ENCODE measurements around the gene LRRK1. TPM values are rescaled to one million over a fixed set of nuclear protein-coding genes. Genes with fewer than 3 reads are reported as not detected.

Gene LRRK1
- total and polyA plus RNA-seq, 11 donors, result 1.3 to 12.7 (median 2.1) TPM

DNA sequence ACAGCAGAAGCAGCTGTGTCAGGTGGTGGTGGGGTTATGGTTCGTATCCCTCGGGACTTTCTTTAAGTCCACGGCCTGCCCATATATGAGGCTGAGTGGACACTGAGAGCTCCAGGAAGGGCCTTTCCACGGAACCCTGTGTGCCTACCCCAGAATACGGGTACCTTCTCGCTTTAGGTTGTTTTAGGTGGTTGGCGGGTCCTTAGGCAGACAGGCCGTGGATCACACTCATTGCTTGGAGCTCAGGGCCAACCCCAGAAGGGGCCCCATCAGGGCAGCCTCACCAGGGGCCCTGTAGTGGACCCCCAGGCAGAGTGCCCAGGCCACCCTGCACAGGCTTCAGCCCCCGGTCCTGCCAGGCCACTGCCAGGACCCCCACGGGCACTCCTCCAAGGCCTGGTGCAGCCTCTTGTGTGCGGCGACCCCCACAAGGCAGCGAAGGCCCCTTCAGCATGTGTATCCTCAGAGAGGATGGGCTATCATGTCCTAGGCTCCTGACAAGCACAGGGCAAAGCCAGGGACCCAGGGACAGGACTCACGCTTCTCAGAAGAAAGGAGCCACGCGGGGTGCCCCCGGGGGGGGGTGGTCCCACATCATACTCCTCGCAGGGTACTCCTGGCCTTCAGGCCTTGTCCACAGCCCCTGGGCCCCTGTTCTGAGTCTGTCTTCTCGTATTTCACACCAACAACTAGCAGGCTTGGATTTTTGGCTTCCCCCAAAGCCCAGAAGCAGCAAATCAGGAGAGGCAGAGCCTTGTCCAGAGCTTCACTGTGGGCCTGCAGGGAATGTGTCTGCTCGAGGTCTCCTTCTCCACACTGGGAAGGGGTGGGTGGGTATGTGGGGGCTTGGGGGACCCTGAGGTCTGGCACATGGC, 93.4 kb downstream of the LRRK1 start:
- DNase-seq, result no peak
- Histone ChIP-seq H3K27ac (no peak overlapping the region), H3K9me3 (no peaks in the 10 kb centered on the region), H3K4me1 (peaks cover 0 to 17% (median 5%) of the 10 kb centered on the region in 12 donors), H3K4me3 (no peak overlapping the region), H3K36me3 (peaks cover 0 to 55% (median 0%) of the 10 kb centered on the region in 9 donors), H3K27me3 (no peaks in the 10 kb centered on the region)
- ATAC-seq, result no peak
- WGBS, 4 donors, result 92 to 95% (median 93%) methylated on average over 12 to 20 of the region's 20 CpGs
- intact Hi-C loops (cut with DNase I), result loop anchor here in 2 of 10 donors (10.0 kb wide), 2 partner anchors 72 to 182 kb away; no protein-coding TSS in a partner anchor
- TF ChIP-seq, protein P1, sequence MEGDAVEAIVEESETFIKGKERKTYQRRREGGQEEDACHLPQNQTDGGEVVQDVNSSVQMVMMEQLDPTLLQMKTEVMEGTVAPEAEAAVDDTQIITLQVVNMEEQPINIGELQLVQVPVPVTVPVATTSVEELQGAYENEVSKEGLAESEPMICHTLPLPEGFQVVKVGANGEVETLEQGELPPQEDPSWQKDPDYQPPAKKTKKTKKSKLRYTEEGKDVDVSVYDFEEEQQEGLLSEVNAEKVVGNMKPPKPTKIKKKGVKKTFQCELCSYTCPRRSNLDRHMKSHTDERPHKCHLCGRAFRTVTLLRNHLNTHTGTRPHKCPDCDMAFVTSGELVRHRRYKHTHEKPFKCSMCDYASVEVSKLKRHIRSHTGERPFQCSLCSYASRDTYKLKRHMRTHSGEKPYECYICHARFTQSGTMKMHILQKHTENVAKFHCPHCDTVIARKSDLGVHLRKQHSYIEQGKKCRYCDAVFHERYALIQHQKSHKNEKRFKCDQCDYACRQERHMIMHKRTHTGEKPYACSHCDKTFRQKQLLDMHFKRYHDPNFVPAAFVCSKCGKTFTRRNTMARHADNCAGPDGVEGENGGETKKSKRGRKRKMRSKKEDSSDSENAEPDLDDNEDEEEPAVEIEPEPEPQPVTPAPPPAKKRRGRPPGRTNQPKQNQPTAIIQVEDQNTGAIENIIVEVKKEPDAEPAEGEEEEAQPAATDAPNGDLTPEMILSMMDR (IDR thresholded peaks at IDR 0.05), result no peak
- TF ChIP-seq POLR2A (IDR thresholded peaks at IDR 0.05), result no peak

DNA sequence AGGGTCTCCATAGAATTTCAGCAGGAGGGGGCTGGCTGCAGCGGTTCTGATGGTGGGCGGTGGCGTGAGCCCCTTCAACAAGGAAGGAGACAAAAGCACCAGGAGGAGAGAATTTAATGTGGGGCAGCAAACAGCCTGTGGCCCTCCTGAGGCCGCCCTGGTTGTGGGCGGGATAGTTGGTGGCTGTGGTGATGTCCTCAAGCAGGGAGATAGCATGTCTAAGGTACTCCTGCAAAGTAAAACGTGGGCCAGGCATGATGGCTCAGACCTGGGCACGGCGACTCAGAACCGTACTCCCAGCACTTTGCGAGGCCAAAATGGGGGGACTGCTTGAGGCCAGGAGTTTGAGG, 94.0 kb downstream of the LRRK1 start:
- DNase-seq, result no peak

DNA sequence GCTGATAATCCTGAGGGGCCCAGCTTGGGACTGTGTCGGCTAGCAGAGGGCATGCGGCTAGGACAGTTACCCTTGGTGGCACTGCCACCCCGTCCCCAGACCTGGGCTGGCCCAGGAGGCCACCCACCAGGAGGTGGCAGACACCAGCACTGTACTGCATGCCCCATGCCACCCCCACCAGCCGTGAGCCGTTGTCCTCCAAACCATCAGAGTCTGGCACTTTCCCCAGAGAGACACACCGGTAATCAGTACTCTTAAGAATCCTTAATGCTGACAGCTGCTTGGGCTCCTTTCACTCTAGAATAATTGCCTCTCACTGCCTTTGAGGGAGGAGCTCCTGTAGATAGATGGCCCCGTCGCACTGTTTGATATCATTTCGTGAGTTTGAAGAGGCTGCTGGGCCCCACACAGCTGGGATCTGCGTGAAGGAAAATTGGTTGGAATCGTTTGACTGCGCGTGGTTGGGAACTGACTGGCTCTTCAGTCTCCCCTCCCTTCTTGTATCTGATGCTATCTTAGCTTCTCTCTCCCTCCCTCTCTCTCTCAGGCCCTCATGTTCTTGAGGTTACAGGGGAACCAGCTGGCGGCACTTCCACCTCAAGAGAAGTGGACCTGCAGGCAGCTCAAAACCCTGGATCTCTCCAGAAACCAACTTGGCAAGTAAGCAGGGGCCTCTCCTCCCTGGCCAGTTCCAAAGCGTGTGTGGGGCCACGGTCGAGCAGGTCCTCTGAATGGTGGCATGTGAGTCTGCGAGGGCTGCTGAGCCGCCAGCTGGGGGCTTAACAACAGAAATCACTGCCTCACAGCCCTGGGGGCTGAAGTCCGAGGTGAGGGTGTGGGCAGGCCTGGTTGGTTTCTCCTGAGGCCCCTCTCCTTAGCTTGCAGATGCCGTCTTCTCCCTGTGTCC, 94.9 kb downstream of the LRRK1 start:
- WGBS, 4 donors, result 78 to 87% (median 82%) methylated on average over 20 to 21 of the region's 21 CpGs
- no peak overlapping the region for H3K27ac ChIP-seq
- intact Hi-C loops (cut with DNase I), result loop anchor here in 4 of 10 donors (1.0 to 10.0 kb wide), 4 partner anchors 71 to 245 kb away; no protein-coding TSS in a partner anchor
- peaks cover 0 to 53% (median 0%) of the 10 kb centered on the region in 9 donors for H3K36me3 ChIP-seq
- H3K27me3 ChIP-seq, result no peaks in the 10 kb centered on the region
- H3K4me1 ChIP-seq, result peaks cover 0 to 19% (median 0%) of the 10 kb centered on the region in 12 donors
- H3K4me3 ChIP-seq, result no peak overlapping the region
- ATAC-seq (no peak), DNase-seq (no peak)
- TF ChIP-seq, protein P1 (IDR thresholded peaks at IDR 0.05), result no peak
- TF ChIP-seq POLR2A (IDR thresholded peaks at IDR 0.05), result no peak
- H3K9me3 ChIP-seq, result no peaks in the 10 kb centered on the region

More for the DNA sequence above, 94.0 kb downstream of the LRRK1 start:
- H3K4me3 ChIP-seq, result no peak overlapping the region
- intact Hi-C loops (cut with DNase I), result loop anchor here in 2 of 10 donors (10.0 kb wide), 2 partner anchors 72 to 182 kb away; no protein-coding TSS in a partner anchor
- peaks cover 0 to 55% (median 0%) of the 10 kb centered on the region in 9 donors for H3K36me3 ChIP-seq
- H3K9me3 ChIP-seq, result no peaks in the 10 kb centered on the region
- WGBS, 4 donors, result 92 to 97% (median 94%) methylated on average over 10 of the region's 10 CpGs
- peaks cover 0 to 17% (median 3%) of the 10 kb centered on the region in 12 donors for H3K4me1 ChIP-seq
- H3K27ac ChIP-seq, result no peak overlapping the region
- no peak for ATAC-seq
- H3K27me3 ChIP-seq, result no peaks in the 10 kb centered on the region
- TF ChIP-seq, protein P1 (IDR thresholded peaks at IDR 0.05), result no peak
- TF ChIP-seq POLR2A (IDR thresholded peaks at IDR 0.05), result no peak
